ENCODE results near the gene WNT10A. TPM values are rescaled to one million over a fixed set of nuclear protein-coding genes. Genes with fewer than 3 reads are reported as not detected.

WNT10A gene
- total and polyA plus RNA-seq, 2 donors (not counting 1 experiment from before 2014, with no cell fraction given), result 15.2 to 36.6 TPM

DNA sequence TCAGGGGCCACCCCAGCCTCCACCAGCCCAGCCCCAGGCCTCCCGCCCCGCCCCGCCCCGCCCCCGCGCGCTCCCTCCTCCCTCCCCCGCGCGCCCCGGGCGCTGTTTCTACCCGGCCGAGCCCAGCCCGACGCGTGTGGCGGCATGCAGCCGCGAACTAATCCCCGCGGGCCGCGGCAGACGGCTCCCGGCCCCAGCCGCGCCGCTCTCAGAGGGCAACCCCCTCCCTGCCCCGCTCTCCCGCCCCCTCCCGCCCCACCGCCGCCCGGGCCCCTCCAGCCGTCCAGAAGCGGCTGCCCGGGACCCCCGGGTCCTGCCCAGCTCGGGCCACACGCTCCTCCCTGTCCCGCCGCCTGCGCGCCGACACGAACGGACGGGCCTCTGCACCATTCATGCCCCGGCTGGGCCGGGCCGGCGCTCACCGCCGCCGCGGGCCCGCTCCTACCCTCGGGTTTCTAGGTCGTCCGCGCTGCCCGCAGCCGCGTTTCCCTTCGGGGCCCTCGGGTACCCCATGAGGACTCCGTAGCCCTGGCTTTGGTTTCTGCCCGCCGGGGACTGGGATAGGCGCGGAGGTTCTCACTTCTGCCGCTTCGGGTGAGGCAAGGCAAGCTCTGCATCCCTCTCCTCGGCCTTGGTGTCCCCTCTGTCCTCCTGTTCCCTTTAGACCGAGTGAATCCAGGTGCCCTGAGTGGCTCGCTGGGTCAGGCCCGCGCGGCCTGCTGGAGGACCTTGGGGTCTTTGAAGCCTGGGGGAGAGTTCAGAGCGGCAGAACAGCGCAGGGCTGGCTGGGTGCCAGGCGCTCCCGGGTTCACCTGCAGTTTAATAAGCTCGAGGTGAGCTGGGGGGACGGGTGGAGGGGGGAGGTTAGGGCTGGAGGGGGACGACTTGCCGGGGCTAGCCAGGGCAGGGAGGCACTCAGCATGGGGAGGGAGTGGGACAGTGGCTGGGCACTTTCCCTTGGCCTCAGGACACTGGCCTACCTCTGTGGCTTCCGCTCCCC is 3.1 kb downstream of the WNT10A start:
- Mint-ChIP-seq H3K4me1 (peaks cover 76% of the 10 kb centered on the region), H3K27ac (peak overlapping the region; percentile 80), H3K4me3 (peak overlapping the region; percentile 95), H3K27me3 (no peaks in the 10 kb centered on the region), H3K9me3 (ENCODE audit: insufficient read depth) (no peaks in the 10 kb centered on the region)
- ATAC-seq (ENCODE audit: low read depth) (peak; percentile 11), DNase-seq (peak; percentile 74)
- Histone ChIP-seq H3K79me2 (ENCODE audit: control insufficient read depth, insufficient read depth, low read length) (peaks cover 4% of the 10 kb centered on the region), H3K4me2 (replicated peaks; ENCODE audit: low read depth, low read length, poor library complexity, severe bottlenecking) (peak overlapping the region; percentile 92), H3K9me3 (ENCODE audit: control extremely low read depth in 1 of 3, control insufficient read depth in 2 of 3, insufficient read depth in 1 of 3, low read length in 2 of 3) (no peaks in the 10 kb centered on the region), H3K4me3 (ENCODE audit: control extremely low read depth in 1 of 5, extremely low read depth in 1 of 5, insufficient read depth in 1 of 5, low read depth in 2 of 5, low read length in 4 of 5) (peak overlapping the region in 4 of 5 experiments; percentile 17 to 53 (median 48)), H3K9ac (ENCODE audit: low read length) (peak overlapping the region; percentile 51), H3K27ac (ENCODE audit: low read length in 2 of 2) (peak overlapping the region; percentile 41 to 50), H3K4me1 (ENCODE audit: control insufficient read depth in 2 of 2, insufficient read depth in 2 of 2, low read length in 2 of 2) (peaks cover 65 to 75% of the 10 kb centered on the region in 2 donors), H3K27me3 (replicated peaks in 1 of 4; ENCODE audit: control extremely low read depth in 1 of 4, control insufficient read depth in 3 of 4, insufficient read depth in 4 of 4, low read length in 3 of 4) (no peaks in the 10 kb centered on the region), H4K20me1 (ENCODE audit: control insufficient read depth, insufficient read depth, low read length, poor library complexity, severe bottlenecking) (no peaks in the 10 kb centered on the region), H2AFZ (ENCODE audit: insufficient read depth, low read depth, low read length, poor library complexity, severe bottlenecking) (peak overlapping the region; percentile 68), H3K36me3 (replicated peaks in 1 of 2; ENCODE audit: control extremely low read depth in 1 of 2, control insufficient read depth in 1 of 2, extremely low read depth in 1 of 2, insufficient read depth in 2 of 2, low read length in 1 of 2) (no peaks in the 10 kb centered on the region)
- TF ChIP-seq EZH2 (IDR thresholded peaks at IDR 0.05; ENCODE audit: borderline replicate concordance, insufficient read depth, low read depth, low read length, poor library complexity, severe bottlenecking), result no peak
- TF ChIP-seq, protein P1, sequence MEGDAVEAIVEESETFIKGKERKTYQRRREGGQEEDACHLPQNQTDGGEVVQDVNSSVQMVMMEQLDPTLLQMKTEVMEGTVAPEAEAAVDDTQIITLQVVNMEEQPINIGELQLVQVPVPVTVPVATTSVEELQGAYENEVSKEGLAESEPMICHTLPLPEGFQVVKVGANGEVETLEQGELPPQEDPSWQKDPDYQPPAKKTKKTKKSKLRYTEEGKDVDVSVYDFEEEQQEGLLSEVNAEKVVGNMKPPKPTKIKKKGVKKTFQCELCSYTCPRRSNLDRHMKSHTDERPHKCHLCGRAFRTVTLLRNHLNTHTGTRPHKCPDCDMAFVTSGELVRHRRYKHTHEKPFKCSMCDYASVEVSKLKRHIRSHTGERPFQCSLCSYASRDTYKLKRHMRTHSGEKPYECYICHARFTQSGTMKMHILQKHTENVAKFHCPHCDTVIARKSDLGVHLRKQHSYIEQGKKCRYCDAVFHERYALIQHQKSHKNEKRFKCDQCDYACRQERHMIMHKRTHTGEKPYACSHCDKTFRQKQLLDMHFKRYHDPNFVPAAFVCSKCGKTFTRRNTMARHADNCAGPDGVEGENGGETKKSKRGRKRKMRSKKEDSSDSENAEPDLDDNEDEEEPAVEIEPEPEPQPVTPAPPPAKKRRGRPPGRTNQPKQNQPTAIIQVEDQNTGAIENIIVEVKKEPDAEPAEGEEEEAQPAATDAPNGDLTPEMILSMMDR (IDR thresholded peaks at IDR 0.05), result no peak
- WGBS (ENCODE audit: insufficient coverage), result 14% methylated on average over 59 of the region's 89 CpGs
- ChIA-PET CTCF (interaction anchor here (1.0 to 23.0 kb wide), 3 partner anchors 5 to 34 kb away, joined by 4 to 1627 read pairs (median 1627); partner anchors contain the start of gene WNT10A), POLR2A (interaction anchor here (15.0 kb wide), 1 partner anchor 12 kb away, joined by 490 read pairs; no protein-coding TSS in a partner anchor)
- intact Hi-C loops (cut with micrococcal nuclease), result loop anchor here (5.0 kb wide), 2 partner anchors 486 to 591 kb away; partner anchors contain the start of genes CTDSP1 and TMBIM1
